CD4-positive, alpha-beta T cell (primary cell): ENCODE results near the gene VIPR1. TPM values are rescaled to one million over a fixed set of nuclear protein-coding genes. Genes with fewer than 3 reads are reported as not detected.

ENCODE experiments used
- ATAC-seq: fragments of 200-7000 bp; cut with Tn5 transposase; one replicate; pipeline ENCODE4 v1.10.0; 2022; ENCODE audit warnings: mild to moderate bottlenecking; ENCODE audit not compliant: poor library complexity
- CTCF ChIA-PET: fragments of 350-600 bp; sonication (Branson Sonifier 250); formaldehyde crosslinking; loops from one replicate; lab custom pipeline; 2021; ENCODE audit warnings: antibody characterized with exemption, inconsistent platforms; lab: Charles Lee
- POLR2A ChIA-PET: fragments of 350-600 bp; sonication (Branson Sonifier 250); formaldehyde crosslinking; loops from one replicate; lab custom pipeline; 2021; ENCODE audit warnings: antibody characterized with exemption, inconsistent platforms; lab: Charles Lee
- DNase-seq, 14 experiments: peaks; one replicate each; pipeline ENCODE4 v3.0.0-alpha.2; 2013 to 2020; ENCODE audit warnings: mixed read lengths in 2 of 14
- H3K27ac ChIP-seq, 2 donors: one replicate each; pipeline versions ENCODE4 v1.5.1 to v1.7.0; 2013; ENCODE audit warnings: low read length in 2 of 2, low read depth in 1 of 2, mild to moderate bottlenecking in 1 of 2
- H3K27me3 ChIP-seq, 2 experiments: 1 replicate in 1 of 2; 2 replicates in 1 of 2; pipeline versions ENCODE4 v1.6.1 to v1.7.0; 2013; ENCODE audit warnings: low read length in 2 of 2, control low read depth in 1 of 2, mild to moderate bottlenecking in 1 of 2, moderate library complexity in 1 of 2; ENCODE audit not compliant: insufficient read depth in 2 of 2, control insufficient read depth in 1 of 2
- H3K36me3 ChIP-seq: one replicate; pipeline ENCODE4 v1.6.1; 2013; ENCODE audit warnings: low read length, control low read depth; ENCODE audit not compliant: insufficient read depth
- H3K4me1 ChIP-seq: one replicate; pipeline ENCODE4 v1.6.1; 2013; ENCODE audit warnings: low read length, control low read depth; ENCODE audit not compliant: insufficient read depth
- H3K4me3 ChIP-seq: one replicate; pipeline ENCODE4 v1.5.1; 2013; ENCODE audit warnings: mild to moderate bottlenecking, low read length, moderate library complexity
- H3K9me3 ChIP-seq, 2 experiments: 1 replicate in 1 of 2; 2 replicates in 1 of 2; pipeline versions ENCODE4 v1.6.1 to v1.7.0; 2013; ENCODE audit warnings: low read length in 2 of 2, mild to moderate bottlenecking in 2 of 2, control low read depth in 1 of 2, moderate library complexity in 1 of 2; ENCODE audit not compliant: control insufficient read depth in 1 of 2, insufficient read depth in 1 of 2
- H3K27ac Mint-ChIP-seq: one replicate; pipeline ENCODE4 v1.8.0; 2020; ENCODE audit warnings: mixed read lengths
- H3K27me3 Mint-ChIP-seq: one replicate; pipeline ENCODE4 v1.8.0; 2021; ENCODE audit warnings: mixed read lengths
- H3K36me3 Mint-ChIP-seq: one replicate; pipeline ENCODE4 v1.8.0; 2021; ENCODE audit warnings: low read depth, mixed read lengths
- H3K4me1 Mint-ChIP-seq: one replicate; pipeline ENCODE4 v1.8.0; 2021; ENCODE audit warnings: low read depth, mixed read lengths
- H3K4me3 Mint-ChIP-seq: one replicate; pipeline ENCODE4 v1.8.0; 2020; ENCODE audit warnings: mild to moderate bottlenecking, mixed read lengths
- H3K9me3 Mint-ChIP-seq: one replicate; pipeline ENCODE4 v1.8.0; 2020; ENCODE audit warnings: mixed read lengths
- CTCF ChIP-seq: fragments of 200-600 bp; IDR thresholded peaks from one replicate; pipeline ENCODE4 v1.8.0; 2022; ENCODE audit warnings: antibody characterized with exemption, mild to moderate bottlenecking
- intact Hi-C, 2 experiments: fragments of 100-400 bp; cut with DNase I in 1 of 2; cut with micrococcal nuclease in 1 of 2; formaldehyde crosslinking; loops; one replicate each; pipeline versions ENCODE4 v1.15.1 to v1.9.0; 2023 to 2025; cut with DNase I, micrococcal nuclease
- total RNA-seq, 174 experiments: library from RNA in 2 of 174; stranded (reverse) in 2 of 174; gene quantifications; one replicate each; pipeline ENCODE4 v1.2.3 and lab custom pipeline; 2021 to 2026

Gene VIPR1
- total RNA-seq, 2 experiments from 2014 or later = 66.8 to 67.6 TPM

- no peaks in the 10 kb centered on the region for H3K9me3 ChIP-seq
- no peaks in the 10 kb centered on the region for H3K9me3 Mint-ChIP-seq
- no peaks in the 10 kb centered on the region for H3K36me3 Mint-ChIP-seq
- CTCF ChIA-PET = no interaction called here
- POLR2A ChIA-PET = interaction anchor here (0.6 kb wide), 1 partner anchor 52 kb away, joined by 3 read pairs; no protein-coding TSS in a partner anchor
- ATAC-seq (no peak), DNase-seq (no peak)
- H3K27ac Mint-ChIP-seq = no peak overlapping the region
- no peak overlapping the region for H3K27ac ChIP-seq
- H3K4me3 ChIP-seq = no peak overlapping the region
- intact Hi-C loops = no loop called here
- H3K4me3 Mint-ChIP-seq = no peak overlapping the region
- no peak for TF ChIP-seq CTCF
- no peaks in the 10 kb centered on the region for H3K27me3 ChIP-seq
- H3K4me1 Mint-ChIP-seq = no peaks in the 10 kb centered on the region
- no peaks in the 10 kb centered on the region for H3K4me1 ChIP-seq
- H3K36me3 ChIP-seq = no peaks in the 10 kb centered on the region
- peaks cover 16% of the 10 kb centered on the region for H3K27me3 Mint-ChIP-seq
Measured at GRCh38 chr3:42461762-42462161, 40.7 kb upstream of the VIPR1 start.

- Histone ChIP-seq H3K4me3 (no peak overlapping the region), H3K27me3 (no peaks in the 10 kb centered on the region), H3K4me1 (no peaks in the 10 kb centered on the region), H3K9me3 (no peaks in the 10 kb centered on the region), H3K36me3 (no peaks in the 10 kb centered on the region), H3K27ac (no peak overlapping the region)
- DNase-seq = no peak
- Mint-ChIP-seq H3K9me3 (no peaks in the 10 kb centered on the region), H3K36me3 (no peaks in the 10 kb centered on the region), H3K4me3 (no peak overlapping the region), H3K4me1 (no peaks in the 10 kb centered on the region), H3K27me3 (peaks cover 9% of the 10 kb centered on the region), H3K27ac (no peak overlapping the region)
- intact Hi-C loops = no loop called here
- POLR2A ChIA-PET = no interaction called here
- CTCF ChIA-PET = no interaction called here
- ATAC-seq = no peak
- no peak for TF ChIP-seq CTCF
Measured at GRCh38 chr3:42463093-42463492, 39.4 kb upstream of the VIPR1 start.

GRCh38 chr3:42468111-42468510 lies 34.3 kb upstream of the VIPR1 start:
- ChIA-PET CTCF (no interaction called here), POLR2A (no interaction called here)
- H3K27ac ChIP-seq = no peak overlapping the region
- TF ChIP-seq CTCF = no peak
- intact Hi-C loops = no loop called here
- no peaks in the 10 kb centered on the region for H3K4me1 ChIP-seq
- peaks cover 0 to 5% of the 10 kb centered on the region in 2 experiments for H3K27me3 ChIP-seq
- ATAC-seq (no peak), DNase-seq (no peak)
- no peaks in the 10 kb centered on the region for H3K9me3 ChIP-seq
- Mint-ChIP-seq H3K4me1 (no peaks in the 10 kb centered on the region), H3K36me3 (no peaks in the 10 kb centered on the region), H3K4me3 (no peak overlapping the region), H3K9me3 (no peaks in the 10 kb centered on the region), H3K27me3 (peaks cover 4% of the 10 kb centered on the region), H3K27ac (no peak overlapping the region)
- no peaks in the 10 kb centered on the region for H3K36me3 ChIP-seq
- H3K4me3 ChIP-seq = no peak overlapping the region
